Smooth muscle cell (in vitro differentiated cells): ENCODE data around the gene KIFBP. TPM values are rescaled to one million over a fixed set of nuclear protein-coding genes. Genes with fewer than 3 reads are reported as not detected.

Source experiments
- DNase-seq: peaks from one replicate; lab custom pipeline; 2025; ENCODE audit not compliant: unreplicated experiment; lab: John Stamatoyannopoulos, UW
- H2AFZ ChIP-seq: fragments of 200-600 bp; sonication (generic); 2 replicates; pipeline ENCODE4 v1.6.0; 2016; ENCODE audit warnings: antibody characterized with exemption, low read depth, mild to moderate bottlenecking
- H3F3A ChIP-seq: fragments of 200-600 bp; sonication (generic); 2 replicates; pipeline ENCODE4 v1.6.0; 2017; ENCODE audit warnings: antibody characterized with exemption, low read depth
- H3K27ac ChIP-seq: fragments of 200-600 bp; sonication (generic); 2 replicates; pipeline ENCODE4 v1.5.1; 2016; ENCODE audit warnings: low read depth, mild to moderate bottlenecking
- H3K27me3 ChIP-seq: fragments of 200-600 bp; sonication (generic); 2 replicates; pipeline ENCODE4 v1.6.1; 2016; ENCODE audit warnings: low read depth, mild to moderate bottlenecking
- H3K36me3 ChIP-seq: fragments of 200-600 bp; sonication (generic); 2 replicates; pipeline ENCODE4 v1.5.1; 2016; ENCODE audit warnings: low read depth
- H3K4me1 ChIP-seq: fragments of 200-600 bp; sonication (generic); 2 replicates; pipeline ENCODE4 v1.5.1; 2016; ENCODE audit warnings: low read depth
- H3K4me2 ChIP-seq: fragments of 200-600 bp; sonication (generic); 2 replicates; pipeline ENCODE4 v1.6.0; 2016; ENCODE audit warnings: mild to moderate bottlenecking
- H3K4me3 ChIP-seq: fragments of 200-600 bp; sonication (generic); 2 replicates; pipeline ENCODE4 v1.5.1; 2016; ENCODE audit warnings: mild to moderate bottlenecking
- H3K79me2 ChIP-seq: fragments of 200-600 bp; sonication (generic); 2 replicates; pipeline ENCODE4 v1.6.0; 2016; ENCODE audit warnings: low read depth, mild to moderate bottlenecking
- H3K9ac ChIP-seq: fragments of 200-600 bp; sonication (generic); 2 replicates; pipeline ENCODE4 v1.6.0; 2016; ENCODE audit warnings: low read depth
- H3K9me3 ChIP-seq: fragments of 200-600 bp; sonication (generic); replicated peaks from 2 replicates; pipeline ENCODE4 v1.5.1; 2016; ENCODE audit warnings: low read depth
- H4K20me1 ChIP-seq: fragments of 200-600 bp; sonication (generic); 2 replicates; pipeline ENCODE4 v1.6.0; 2016; ENCODE audit warnings: low read depth
- WGBS: methylation state at CpG from one replicate; pipeline ENCODE4 v1.1.7; 2016; ENCODE audit warnings: low lambda C conversion rate; 5-methylcytosine and 5-hydroxymethylcytosine counted together
- polyA plus RNA-seq: library from polyadenylated mRNA; unstranded; fragments of >200 nt; fragmentation: Nextera tagmentation; extraction: Ambion mirVana; gene quantifications from 2 replicates; pipeline ENCODE4 v1.2.1, GENCODE V29; 2016
- total RNA-seq: library from RNA; depleted of rRNA; stranded (reverse); fragments of >200 nt; gene quantifications from 2 replicates; pipeline ENCODE4 v1.2.3, GENCODE V29; 2014
- TF ChIP-seq, protein P1 (sequence below): fragments of 200-600 bp; sonication (generic); IDR thresholded peaks from 2 replicates; pipeline ENCODE4 v1.5.1; 2017; ENCODE audit warnings: borderline replicate concordance, mild to moderate bottlenecking, antibody characterized with exemption; ENCODE audit not compliant: insufficient read depth, poor library complexity, severe bottlenecking

KIFBP gene
- total and polyA plus RNA-seq, 2 experiments from 2014 or later: 37.6 to 55.1 TPM

DNA sequence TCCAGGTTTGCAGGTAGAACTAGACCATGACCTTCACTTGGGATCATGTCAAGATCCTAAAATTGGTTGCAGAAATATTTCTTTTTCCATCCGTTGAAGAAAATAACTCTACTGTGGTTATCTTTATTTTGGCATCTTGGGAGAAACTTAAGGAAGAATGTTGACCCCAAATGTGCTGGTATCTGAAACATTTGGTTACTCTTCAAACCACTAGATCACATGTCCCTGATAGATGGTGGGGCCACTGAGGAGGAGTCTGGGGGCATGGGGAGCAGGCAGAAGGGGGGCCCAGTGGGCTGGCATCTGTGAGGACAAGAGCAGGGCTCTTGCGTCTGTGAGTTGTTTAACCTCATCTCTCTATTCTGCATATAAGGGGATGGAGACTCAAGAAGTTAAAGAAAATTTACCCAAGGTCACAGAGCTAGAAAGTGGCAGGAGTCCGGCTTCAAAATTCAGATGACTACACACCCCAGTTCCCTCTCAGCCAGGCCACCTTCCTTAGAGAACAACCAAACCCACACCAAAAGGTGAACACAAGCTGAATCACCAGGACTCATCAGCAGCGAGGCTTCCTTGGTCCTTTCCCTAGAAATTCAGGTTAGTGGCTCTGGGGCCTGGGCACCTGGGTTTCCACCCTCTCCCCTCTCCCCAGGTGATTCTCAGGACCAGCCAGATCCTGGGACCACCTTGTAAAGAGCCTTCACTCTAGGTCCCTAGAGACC lies 58.7 kb downstream of the KIFBP start:
- Histone ChIP-seq H3K27me3 (no peaks in the 10 kb centered on the region), H3K4me1 (no peaks in the 10 kb centered on the region), H3K4me2 (no peak overlapping the region), H3K4me3 (no peak overlapping the region), H3K9me3 (no peaks in the 10 kb centered on the region), H3K27ac (no peak overlapping the region), H3K36me3 (no peaks in the 10 kb centered on the region), H2AFZ (no peak overlapping the region), H4K20me1 (no peaks in the 10 kb centered on the region), H3K9ac (no peak overlapping the region), H3F3A (no peaks in the 10 kb centered on the region), H3K79me2 (no peaks in the 10 kb centered on the region)
- WGBS: 90% methylated on average over 4 of the region's 4 CpGs
- TF ChIP-seq, protein P1, sequence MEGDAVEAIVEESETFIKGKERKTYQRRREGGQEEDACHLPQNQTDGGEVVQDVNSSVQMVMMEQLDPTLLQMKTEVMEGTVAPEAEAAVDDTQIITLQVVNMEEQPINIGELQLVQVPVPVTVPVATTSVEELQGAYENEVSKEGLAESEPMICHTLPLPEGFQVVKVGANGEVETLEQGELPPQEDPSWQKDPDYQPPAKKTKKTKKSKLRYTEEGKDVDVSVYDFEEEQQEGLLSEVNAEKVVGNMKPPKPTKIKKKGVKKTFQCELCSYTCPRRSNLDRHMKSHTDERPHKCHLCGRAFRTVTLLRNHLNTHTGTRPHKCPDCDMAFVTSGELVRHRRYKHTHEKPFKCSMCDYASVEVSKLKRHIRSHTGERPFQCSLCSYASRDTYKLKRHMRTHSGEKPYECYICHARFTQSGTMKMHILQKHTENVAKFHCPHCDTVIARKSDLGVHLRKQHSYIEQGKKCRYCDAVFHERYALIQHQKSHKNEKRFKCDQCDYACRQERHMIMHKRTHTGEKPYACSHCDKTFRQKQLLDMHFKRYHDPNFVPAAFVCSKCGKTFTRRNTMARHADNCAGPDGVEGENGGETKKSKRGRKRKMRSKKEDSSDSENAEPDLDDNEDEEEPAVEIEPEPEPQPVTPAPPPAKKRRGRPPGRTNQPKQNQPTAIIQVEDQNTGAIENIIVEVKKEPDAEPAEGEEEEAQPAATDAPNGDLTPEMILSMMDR: no peak
- DNase-seq: no peak

DNA sequence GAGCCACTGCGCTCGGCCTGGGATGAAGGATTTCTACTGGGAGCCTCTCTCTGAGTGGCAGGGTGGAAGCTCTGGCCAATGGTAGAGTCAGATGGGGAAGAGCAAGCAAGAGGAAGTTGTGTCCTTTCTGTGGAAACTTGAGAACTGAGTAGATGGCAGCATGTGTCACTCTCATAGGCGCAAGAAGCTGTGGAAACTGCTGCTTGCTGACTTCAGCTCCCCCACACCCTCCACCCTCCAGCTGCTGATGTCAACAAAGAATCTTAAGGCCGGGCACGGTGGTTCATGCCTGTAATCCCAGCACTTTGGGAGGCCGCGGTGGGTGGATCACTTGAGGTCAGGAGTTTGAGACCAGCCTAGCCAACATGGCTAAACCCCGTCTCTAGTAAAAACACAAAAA lies 59.5 kb downstream of the KIFBP start:
- no peaks in the 10 kb centered on the region for H3K27me3 ChIP-seq
- DNase-seq: no peak
- H3K9ac ChIP-seq: no peak overlapping the region
- H4K20me1 ChIP-seq: no peaks in the 10 kb centered on the region
- H3K27ac ChIP-seq: no peak overlapping the region
- H3K4me3 ChIP-seq: no peak overlapping the region
- no peaks in the 10 kb centered on the region for H3K4me1 ChIP-seq
- H3F3A ChIP-seq: no peaks in the 10 kb centered on the region
- TF ChIP-seq, protein P1: no peak
- no peak overlapping the region for H2AFZ ChIP-seq
- no peaks in the 10 kb centered on the region for H3K36me3 ChIP-seq
- H3K4me2 ChIP-seq: no peak overlapping the region
- no peaks in the 10 kb centered on the region for H3K9me3 ChIP-seq
- H3K79me2 ChIP-seq: no peaks in the 10 kb centered on the region
- WGBS: 58% methylated on average over 8 of the region's 8 CpGs

DNA sequence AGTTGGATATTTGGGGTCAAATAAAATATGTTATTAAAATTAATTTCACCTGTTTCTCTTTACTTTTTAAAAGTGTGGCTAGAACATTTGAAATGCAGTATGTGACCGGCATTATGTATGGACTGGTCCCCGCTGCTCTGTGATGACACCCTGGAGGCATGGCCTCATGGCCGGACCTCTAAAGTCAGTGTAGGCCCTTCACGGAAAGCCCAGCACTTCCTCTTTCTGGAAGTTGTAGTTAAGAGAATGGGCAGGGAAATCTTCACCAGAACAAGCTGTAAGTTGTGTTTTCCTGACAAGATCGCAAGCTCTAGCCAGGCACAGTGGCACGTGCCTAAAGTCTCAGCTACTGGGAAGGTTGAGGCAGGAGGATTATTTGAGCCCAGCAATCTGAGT lies 61.0 kb downstream of the KIFBP start:
- Histone ChIP-seq H3K4me2 (no peak overlapping the region), H3K79me2 (no peaks in the 10 kb centered on the region), H3K36me3 (no peaks in the 10 kb centered on the region), H3K27me3 (no peaks in the 10 kb centered on the region), H3K4me3 (no peak overlapping the region), H3K9me3 (no peaks in the 10 kb centered on the region), H3K27ac (no peak overlapping the region), H2AFZ (no peak overlapping the region), H3F3A (no peaks in the 10 kb centered on the region), H3K9ac (no peak overlapping the region), H3K4me1 (no peaks in the 10 kb centered on the region), H4K20me1 (no peaks in the 10 kb centered on the region)
- no peak for DNase-seq
- TF ChIP-seq, protein P1: no peak
- 93% methylated on average over 6 of the region's 6 CpGs for WGBS

DNA sequence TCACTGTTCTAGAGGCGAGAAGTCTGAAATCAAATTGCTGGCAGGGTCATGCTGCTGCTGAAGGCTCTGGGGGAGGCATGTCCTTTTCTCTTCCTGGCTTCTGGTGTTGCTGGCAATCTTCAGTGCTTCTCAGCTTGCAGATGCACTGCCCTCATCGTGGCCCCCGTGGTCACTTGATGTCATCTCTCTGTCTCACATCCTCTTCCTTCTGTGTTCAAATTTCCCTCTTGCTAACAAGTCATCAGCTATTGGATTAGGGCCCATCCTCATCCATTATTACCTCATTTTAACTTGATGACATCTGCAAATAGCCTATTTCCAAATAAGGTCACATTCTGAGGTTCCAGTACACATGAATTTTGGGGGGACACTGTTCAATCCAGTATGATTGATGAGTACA lies 62.7 kb downstream of the KIFBP start:
- no peak for DNase-seq
- Histone ChIP-seq H3K4me2 (no peak overlapping the region), H3K4me3 (no peak overlapping the region), H4K20me1 (no peaks in the 10 kb centered on the region), H3F3A (no peaks in the 10 kb centered on the region), H3K27ac (no peak overlapping the region), H3K27me3 (no peaks in the 10 kb centered on the region), H3K9me3 (no peaks in the 10 kb centered on the region), H2AFZ (no peak overlapping the region), H3K9ac (no peak overlapping the region), H3K36me3 (no peaks in the 10 kb centered on the region), H3K4me1 (no peaks in the 10 kb centered on the region), H3K79me2 (no peaks in the 10 kb centered on the region)
- WGBS: 93% methylated on average over 3 of the region's 3 CpGs
- TF ChIP-seq, protein P1: no peak
